CD4-positive, alpha-beta T cell treated with Interleukin-6 for 4 hours (primary cell): ENCODE measurements around the gene FAM83G.
"Not testable (repeated sequence)": the region's sequence is repeated elsewhere in the genome, so short reads cannot be mapped to it uniquely, and the experiment has no call there.

ENCODE experiments used
- DNase-seq: peaks from one replicate; pipeline ENCODE4 v3.0.0-alpha.2; 2020; ENCODE audit warnings: mixed read lengths

The FAM83G gene

GRCh38 chr17:18966831-18967624 lies 37.5 kb downstream of the FAM83G start:
- no peak for DNase-seq

GRCh38 chr17:18965530-18966236 lies 38.9 kb downstream of the FAM83G start:
- no peak for DNase-seq

GRCh38 chr17:18964550-18964949 lies 40.0 kb downstream of the FAM83G start:
- no peak for DNase-seq

- no peak for DNase-seq
Observed at GRCh38 chr17:18964018-18964351, 40.6 kb downstream of the FAM83G start.

- no peak for DNase-seq
Observed at GRCh38 chr17:18963126-18964017, 41.2 kb downstream of the FAM83G start.

GRCh38 chr17:18962494-18962815 lies 42.1 kb downstream of the FAM83G start:
- DNase-seq: no peak

GRCh38 chr17:18961634-18962493 lies 42.7 kb downstream of the FAM83G start:
- DNase-seq: no peak

- DNase-seq: peak; percentile 85
Observed at GRCh38 chr17:18960803-18961511, 43.6 kb downstream of the FAM83G start.

GRCh38 chr17:18960241-18960665 lies 44.3 kb downstream of the FAM83G start:
- DNase-seq: no peak

- DNase-seq: no peak
Observed at GRCh38 chr17:18959845-18960240, 44.7 kb downstream of the FAM83G start.

GRCh38 chr17:18959071-18959844 lies 45.3 kb downstream of the FAM83G start:
- DNase-seq: no peak

- DNase-seq: no peak
Observed at GRCh38 chr17:18958611-18959010, 46.0 kb downstream of the FAM83G start.

GRCh38 chr17:18957831-18958230 lies 46.7 kb downstream of the FAM83G start:
- DNase-seq: no peak

- no peak for DNase-seq
Observed at GRCh38 chr17:18956581-18956980, 48.0 kb downstream of the FAM83G start.

- not testable (repeated sequence) for DNase-seq
Observed at GRCh38 chr17:18956021-18956420, 48.5 kb downstream of the FAM83G start.

GRCh38 chr17:18955009-18955408 lies 49.6 kb downstream of the FAM83G start:
- DNase-seq: no peak

- DNase-seq: no peak
Observed at GRCh38 chr17:18954321-18954720, 50.2 kb downstream of the FAM83G start.

GRCh38 chr17:18953231-18953728 lies 51.3 kb downstream of the FAM83G start:
- no peak for DNase-seq

GRCh38 chr17:18951941-18952842 lies 52.4 kb downstream of the FAM83G start, which contains the start of gene SLC5A10:
SLC5A10 (plus strand) TSS chr17:18952165; CDS start chr17:18952206, 41 bp downstream.
- no peak for DNase-seq
